MCF 10A (cell line): Measurements from ENCODE around the gene LUZP2. TPM values are rescaled to one million over a fixed set of nuclear protein-coding genes. Genes with fewer than 3 reads are reported as not detected.
A peak's percentile ranks its signal among the peaks of the same experiment; 100 is the strongest.

ENCODE experiments used
- BruUV-seq: library from RNA; stranded (reverse); fragments of 400-500 nt; replicated peaks from 2 replicates; lab custom pipeline; 2021; lab: Mats Ljungman, UMichigan
- CTCF ChIA-PET: fragments of 300-600 bp; sonication (Branson Sonifier 250); formaldehyde crosslinking; extraction: SDS; loops from one replicate; lab custom pipeline; 2021; ENCODE audit warnings: antibody characterized with exemption, inconsistent platforms; lab: Yijun Ruan, JAX
- POLR2A ChIA-PET: fragments of 300-600, 350-650 bp; sonication (Branson Sonifier 250); formaldehyde crosslinking; extraction: SDS; loops from one replicate; lab custom pipeline; 2020; ENCODE audit warnings: antibody characterized with exemption, inconsistent platforms; lab: Yijun Ruan, JAX
- DNase-seq: peaks from one replicate; pipeline ENCODE4 v3.0.0-alpha.2; 2018; ENCODE audit not compliant: unreplicated experiment
- H3K27ac Mint-ChIP-seq: one replicate; pipeline ENCODE4 v1.8.0; 2022; ENCODE audit warnings: mild to moderate bottlenecking, low read depth, mixed read lengths; ENCODE audit not compliant: unreplicated experiment
- H3K27me3 Mint-ChIP-seq: one replicate; pipeline ENCODE4 v1.8.0; 2022; ENCODE audit warnings: mixed read lengths; ENCODE audit not compliant: insufficient read depth, unreplicated experiment
- H3K36me3 Mint-ChIP-seq: one replicate; pipeline ENCODE4 v1.8.0; 2022; ENCODE audit warnings: mild to moderate bottlenecking, moderate library complexity, mixed read lengths; ENCODE audit not compliant: insufficient read depth, unreplicated experiment
- H3K4me1 Mint-ChIP-seq: one replicate; pipeline ENCODE4 v1.8.0; 2022; ENCODE audit warnings: mixed read lengths; ENCODE audit not compliant: insufficient read depth, unreplicated experiment
- H3K4me3 Mint-ChIP-seq: one replicate; pipeline ENCODE4 v1.8.0; 2022; ENCODE audit warnings: mild to moderate bottlenecking, moderate library complexity, mixed read lengths; ENCODE audit not compliant: unreplicated experiment
- H3K9me3 Mint-ChIP-seq: one replicate; pipeline ENCODE4 v1.8.0; 2022; ENCODE audit warnings: mixed read lengths; ENCODE audit not compliant: unreplicated experiment
- intact Hi-C: fragments of 100-400 bp; cut with micrococcal nuclease; formaldehyde crosslinking; loops from 2 replicates; pipeline ENCODE4 v1.14.1; 2022
- total RNA-seq: library from RNA; stranded (reverse); gene quantifications from 2 replicates; pipeline ENCODE4 v1.2.3, GENCODE V29; 2022
- TF ChIP-seq, protein P1 (sequence below): fragments of 200-600 bp; IDR thresholded peaks from one replicate; pipeline ENCODE4 v1.8.0; 2022; ENCODE audit warnings: antibody characterized with exemption, mild to moderate bottlenecking; ENCODE audit not compliant: unreplicated experiment

LUZP2 gene
- total RNA-seq, 1 experiment from 2014 or later, result not detected

- TF ChIP-seq, protein P1, sequence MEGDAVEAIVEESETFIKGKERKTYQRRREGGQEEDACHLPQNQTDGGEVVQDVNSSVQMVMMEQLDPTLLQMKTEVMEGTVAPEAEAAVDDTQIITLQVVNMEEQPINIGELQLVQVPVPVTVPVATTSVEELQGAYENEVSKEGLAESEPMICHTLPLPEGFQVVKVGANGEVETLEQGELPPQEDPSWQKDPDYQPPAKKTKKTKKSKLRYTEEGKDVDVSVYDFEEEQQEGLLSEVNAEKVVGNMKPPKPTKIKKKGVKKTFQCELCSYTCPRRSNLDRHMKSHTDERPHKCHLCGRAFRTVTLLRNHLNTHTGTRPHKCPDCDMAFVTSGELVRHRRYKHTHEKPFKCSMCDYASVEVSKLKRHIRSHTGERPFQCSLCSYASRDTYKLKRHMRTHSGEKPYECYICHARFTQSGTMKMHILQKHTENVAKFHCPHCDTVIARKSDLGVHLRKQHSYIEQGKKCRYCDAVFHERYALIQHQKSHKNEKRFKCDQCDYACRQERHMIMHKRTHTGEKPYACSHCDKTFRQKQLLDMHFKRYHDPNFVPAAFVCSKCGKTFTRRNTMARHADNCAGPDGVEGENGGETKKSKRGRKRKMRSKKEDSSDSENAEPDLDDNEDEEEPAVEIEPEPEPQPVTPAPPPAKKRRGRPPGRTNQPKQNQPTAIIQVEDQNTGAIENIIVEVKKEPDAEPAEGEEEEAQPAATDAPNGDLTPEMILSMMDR, result no peak
- no peak for DNase-seq
- intact Hi-C loops, result no loop called here
- no TSS peak for BruUV-seq
- peaks cover 6% of the 10 kb centered on the region for H3K4me1 Mint-ChIP-seq
- H3K36me3 Mint-ChIP-seq, result no peaks in the 10 kb centered on the region
- H3K27ac Mint-ChIP-seq, result no peak overlapping the region
- ChIA-PET CTCF (interaction anchor here (0.7 kb wide), 1 partner anchor 21 kb away, joined by 3 read pairs; no protein-coding TSS in a partner anchor), POLR2A (no interaction called here)
- no peaks in the 10 kb centered on the region for H3K9me3 Mint-ChIP-seq
- H3K27me3 Mint-ChIP-seq, result peaks cover 14% of the 10 kb centered on the region
- H3K4me3 Mint-ChIP-seq, result no peak overlapping the region
Observed at GRCh38 chr11:24585192-24585591, 88.3 kb downstream of the LUZP2 start.

GRCh38 chr11:24587635-24588034, 90.8 kb downstream of the LUZP2 start:
- no peaks in the 10 kb centered on the region for H3K9me3 Mint-ChIP-seq
- intact Hi-C loops, result no loop called here
- ChIA-PET POLR2A (no interaction called here), CTCF (no interaction called here)
- TF ChIP-seq, protein P1, result no peak
- H3K27ac Mint-ChIP-seq, result no peak overlapping the region
- peaks cover 6% of the 10 kb centered on the region for H3K4me1 Mint-ChIP-seq
- H3K4me3 Mint-ChIP-seq, result no peak overlapping the region
- DNase-seq, result no peak
- no peaks in the 10 kb centered on the region for H3K27me3 Mint-ChIP-seq
- H3K36me3 Mint-ChIP-seq, result no peaks in the 10 kb centered on the region
- no TSS peak for BruUV-seq

- Mint-ChIP-seq H3K27ac (no peak overlapping the region), H3K4me3 (no peak overlapping the region), H3K27me3 (no peaks in the 10 kb centered on the region), H3K36me3 (no peaks in the 10 kb centered on the region), H3K9me3 (no peaks in the 10 kb centered on the region), H3K4me1 (peaks cover 6% of the 10 kb centered on the region)
- DNase-seq, result peak; percentile 1
- ChIA-PET POLR2A (no interaction called here), CTCF (no interaction called here)
- intact Hi-C loops, result no loop called here
- TF ChIP-seq, protein P1, result no peak
- no TSS peak for BruUV-seq
Observed at GRCh38 chr11:24588081-24588480, 91.2 kb downstream of the LUZP2 start.

DNA sequence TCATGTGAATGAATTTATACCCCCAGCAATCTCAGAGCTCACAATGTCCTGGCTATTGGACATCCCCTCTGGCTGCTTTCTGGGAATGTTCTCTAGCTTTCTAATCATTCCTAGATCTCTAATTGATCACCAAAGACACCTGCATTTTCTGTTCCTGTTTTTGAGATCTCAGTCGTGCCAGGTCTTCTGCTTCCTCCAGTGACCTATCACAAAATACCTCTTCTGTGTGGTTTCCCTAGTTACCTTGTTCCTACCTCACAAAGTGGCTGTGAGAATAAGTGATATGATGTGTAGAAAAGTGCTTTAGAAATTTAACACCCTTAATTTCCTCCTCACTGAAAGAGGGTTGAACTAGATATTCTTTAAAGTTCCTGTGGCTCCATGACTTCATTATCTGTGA, 92.2 kb downstream of the LUZP2 start:
- CTCF ChIA-PET, result interaction anchor here (1.0 kb wide), 1 partner anchor 833 kb away, joined by 3 read pairs; no protein-coding TSS in a partner anchor
- no TSS peak for BruUV-seq
- Mint-ChIP-seq H3K27me3 (no peaks in the 10 kb centered on the region), H3K27ac (no peak overlapping the region), H3K4me1 (peaks cover 6% of the 10 kb centered on the region), H3K9me3 (no peaks in the 10 kb centered on the region), H3K36me3 (no peaks in the 10 kb centered on the region), H3K4me3 (no peak overlapping the region)
- POLR2A ChIA-PET, result interaction anchor here (0.7 kb wide), 1 partner anchor 1168 kb away, joined by 3 read pairs; no protein-coding TSS in a partner anchor
- no peak for DNase-seq
- TF ChIP-seq, protein P1, result no peak
- intact Hi-C loops, result no loop called here
